Measurements from ENCODE around the gene RARG. TPM values are rescaled to one million over a fixed set of nuclear protein-coding genes. Genes with fewer than 3 reads are reported as not detected.

The RARG gene
- total RNA-seq, 4 donors from 2014 or later = 4.2 to 14.1 (median 10.9) TPM

DNA sequence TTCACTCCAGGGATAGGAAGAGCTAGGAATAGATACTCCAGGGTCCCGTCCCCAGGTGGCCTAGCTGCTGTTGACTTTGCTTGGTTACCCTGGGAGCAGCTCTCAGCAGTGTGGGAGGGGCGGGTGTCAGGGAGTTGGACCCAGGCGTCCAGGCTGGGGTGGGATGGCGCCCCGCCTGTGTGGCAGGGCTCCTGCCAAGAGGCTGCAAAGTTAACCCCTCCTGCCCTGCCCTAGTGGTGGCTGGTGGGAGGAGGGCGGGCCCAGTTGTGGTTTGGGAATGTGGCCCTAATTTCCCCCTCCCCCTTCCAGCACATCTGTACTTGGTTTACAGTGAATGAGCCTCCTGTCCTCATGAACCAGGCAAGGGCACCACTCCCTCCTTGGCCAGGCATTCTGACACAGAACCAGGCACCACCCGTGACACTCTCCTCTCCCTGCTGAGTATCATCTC is 1.7 kb upstream of the RARG start:
- TF ChIP-seq, protein P1, sequence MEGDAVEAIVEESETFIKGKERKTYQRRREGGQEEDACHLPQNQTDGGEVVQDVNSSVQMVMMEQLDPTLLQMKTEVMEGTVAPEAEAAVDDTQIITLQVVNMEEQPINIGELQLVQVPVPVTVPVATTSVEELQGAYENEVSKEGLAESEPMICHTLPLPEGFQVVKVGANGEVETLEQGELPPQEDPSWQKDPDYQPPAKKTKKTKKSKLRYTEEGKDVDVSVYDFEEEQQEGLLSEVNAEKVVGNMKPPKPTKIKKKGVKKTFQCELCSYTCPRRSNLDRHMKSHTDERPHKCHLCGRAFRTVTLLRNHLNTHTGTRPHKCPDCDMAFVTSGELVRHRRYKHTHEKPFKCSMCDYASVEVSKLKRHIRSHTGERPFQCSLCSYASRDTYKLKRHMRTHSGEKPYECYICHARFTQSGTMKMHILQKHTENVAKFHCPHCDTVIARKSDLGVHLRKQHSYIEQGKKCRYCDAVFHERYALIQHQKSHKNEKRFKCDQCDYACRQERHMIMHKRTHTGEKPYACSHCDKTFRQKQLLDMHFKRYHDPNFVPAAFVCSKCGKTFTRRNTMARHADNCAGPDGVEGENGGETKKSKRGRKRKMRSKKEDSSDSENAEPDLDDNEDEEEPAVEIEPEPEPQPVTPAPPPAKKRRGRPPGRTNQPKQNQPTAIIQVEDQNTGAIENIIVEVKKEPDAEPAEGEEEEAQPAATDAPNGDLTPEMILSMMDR (IDR thresholded peaks at IDR 0.05; ENCODE audit: low read depth) = no peak

DNA sequence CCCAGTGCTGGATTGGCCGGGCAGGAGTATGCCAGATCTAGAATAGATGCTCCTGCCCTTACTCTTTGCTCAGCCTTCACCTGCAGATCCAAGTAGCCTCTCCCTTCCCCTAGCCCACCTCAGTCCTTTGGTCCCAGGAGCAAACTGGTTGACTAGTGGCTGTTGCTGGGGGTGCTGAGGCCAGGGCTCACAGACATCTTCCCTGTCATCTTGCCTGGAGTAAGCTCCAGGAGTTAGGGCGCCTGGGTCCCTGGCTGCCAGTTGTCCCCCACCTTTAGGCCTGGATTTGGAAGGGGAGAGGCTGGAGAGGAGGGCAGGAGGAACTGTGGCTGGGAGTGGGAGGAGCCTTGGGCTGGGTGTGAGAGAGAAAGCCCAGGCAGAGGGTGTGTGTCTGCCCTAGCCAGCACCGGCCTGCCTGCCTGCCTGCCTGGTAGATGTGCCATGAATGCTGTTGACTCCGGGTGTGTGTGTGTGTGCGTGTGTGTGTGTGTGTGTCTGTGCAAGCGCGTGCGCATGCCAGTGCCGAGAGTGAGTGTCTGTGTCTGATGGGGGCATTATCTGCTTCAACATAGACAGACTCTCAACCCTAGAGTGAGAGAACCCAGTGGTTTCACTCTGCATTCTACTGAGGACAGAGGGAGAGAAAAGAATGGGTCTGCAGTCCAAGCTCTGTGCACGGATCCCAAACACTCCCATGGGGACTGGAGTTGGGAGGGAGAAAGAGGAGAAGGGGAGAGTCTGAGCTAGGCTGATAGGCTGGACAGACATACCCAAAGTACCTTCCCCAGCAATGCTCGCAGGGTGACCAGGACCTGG is 845 bp upstream of the RARG start:
- TF ChIP-seq, protein P1 (IDR thresholded peaks at IDR 0.05; ENCODE audit: low read depth) = no peak

DNA sequence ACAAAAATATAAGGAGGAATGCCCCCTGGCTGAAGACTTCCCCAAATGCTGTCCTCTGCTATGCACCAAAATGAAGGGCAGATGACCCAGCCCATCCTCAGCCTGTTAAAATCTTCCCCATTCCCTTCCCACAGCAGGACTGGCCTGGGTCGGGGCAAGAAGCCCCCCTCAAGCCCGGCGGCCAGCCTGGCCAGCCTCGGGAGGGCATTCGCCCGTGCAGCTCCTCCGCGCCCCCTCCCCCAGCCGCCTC is 413 bp downstream of the RARG start:
- TF ChIP-seq, protein P1 (IDR thresholded peaks at IDR 0.05; ENCODE audit: low read depth) = no peak

DNA sequence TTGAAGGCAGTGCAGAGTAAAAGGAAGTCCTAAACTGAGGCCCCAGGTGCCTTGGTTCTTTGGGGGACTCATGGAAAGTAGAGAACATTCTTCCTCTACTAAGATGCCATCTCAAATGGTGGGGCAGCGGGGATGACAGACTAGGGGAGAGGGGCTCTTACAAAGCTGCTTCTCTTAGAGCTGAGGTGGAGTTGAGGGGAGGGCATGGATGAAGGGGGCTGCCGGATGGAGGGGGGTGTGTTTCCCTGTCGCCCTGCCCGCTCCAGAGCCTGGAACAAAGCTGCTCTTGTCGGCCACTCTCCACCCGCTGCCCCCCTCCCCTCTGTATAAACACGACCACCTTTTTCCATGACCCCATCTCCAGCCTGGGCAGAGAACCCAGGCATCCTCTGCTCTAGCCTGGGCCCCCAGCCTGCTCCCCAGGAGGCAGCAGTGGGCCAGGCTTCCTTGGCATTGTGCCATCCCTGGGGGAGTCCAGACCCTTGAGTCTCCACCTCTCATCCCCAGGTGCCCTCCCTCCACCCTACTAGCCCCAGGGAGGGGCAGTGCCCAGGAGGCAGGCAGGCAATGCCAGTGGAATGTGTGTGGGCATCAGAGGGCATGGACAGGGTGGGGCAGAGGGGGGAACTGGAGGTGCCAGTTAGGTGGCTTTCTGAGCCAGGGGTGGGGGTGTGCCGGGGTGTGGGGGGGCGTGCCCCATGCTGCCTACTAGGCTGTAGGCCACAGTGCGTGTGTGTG is 1.7 kb downstream of the RARG start:
- TF ChIP-seq, protein P1 (IDR thresholded peaks at IDR 0.05; ENCODE audit: low read depth) = no peak

DNA sequence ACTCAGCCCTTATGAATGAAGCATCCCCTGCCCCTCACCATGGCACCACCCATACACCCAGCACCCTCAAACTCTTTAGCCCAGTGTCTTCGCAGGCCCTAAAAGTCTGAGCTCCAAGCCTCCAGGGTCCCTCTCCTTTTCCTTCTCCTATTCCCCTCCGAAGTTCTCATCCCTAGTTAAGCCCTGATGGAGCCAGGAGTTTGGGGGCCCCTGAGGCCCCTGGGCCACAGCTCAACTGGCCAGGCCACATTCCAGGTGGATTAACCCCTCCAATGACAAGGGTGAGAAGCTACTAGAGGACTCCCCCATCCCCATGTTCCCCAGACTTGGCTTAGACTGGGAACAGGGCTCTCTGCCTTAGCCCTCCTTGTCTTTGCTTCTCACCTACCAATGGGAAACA is 2.6 kb downstream of the RARG start:
- TF ChIP-seq, protein P1 (IDR thresholded peaks at IDR 0.05; ENCODE audit: low read depth) = no peak

DNA sequence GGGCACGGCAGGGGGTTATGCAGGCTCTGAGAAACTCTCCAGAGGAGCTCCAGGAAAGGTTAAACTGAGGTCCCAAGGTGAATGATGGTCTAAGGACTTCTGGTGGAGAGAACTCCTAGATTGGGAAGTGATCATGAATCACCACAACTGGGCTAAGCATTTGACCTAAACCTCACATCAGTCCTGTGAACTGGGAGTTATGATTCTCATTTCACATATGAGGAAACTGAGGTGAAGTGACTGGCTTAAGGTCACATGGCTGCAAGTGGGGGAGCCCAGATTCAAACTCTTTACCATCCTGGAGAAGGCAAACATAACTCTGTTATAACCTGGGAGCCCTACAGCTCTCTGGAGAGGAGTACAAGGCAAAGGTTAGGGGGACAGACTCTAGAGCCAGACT is 4.2 kb downstream of the RARG start:
- TF ChIP-seq, protein P1 (IDR thresholded peaks at IDR 0.05; ENCODE audit: low read depth) = no peak

DNA sequence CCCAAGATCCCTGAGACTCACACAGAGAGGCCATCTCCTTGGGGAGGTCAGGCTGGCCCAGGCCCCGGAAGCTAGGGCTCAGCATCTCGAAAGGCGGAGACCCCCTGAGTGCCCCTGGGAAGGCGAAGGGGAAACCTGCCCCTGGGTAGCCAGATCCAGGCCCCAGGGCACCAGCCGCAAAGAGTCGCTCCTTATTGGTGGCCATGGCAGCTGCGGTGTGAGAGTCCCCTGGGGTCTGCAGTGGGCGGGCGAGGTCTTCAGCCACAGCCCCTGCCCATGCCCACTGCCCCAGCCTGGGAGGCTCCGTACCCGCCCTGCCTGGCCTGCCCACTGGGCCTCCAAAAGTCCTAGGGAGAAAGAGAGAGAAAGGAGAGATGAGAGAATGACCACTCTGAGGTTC is 4.7 kb downstream of the RARG start:
- TF ChIP-seq, protein P1 (IDR thresholded peaks at IDR 0.05; ENCODE audit: low read depth) = no peak

All from subcutaneous adipose tissue (tissue), 4 donors.